ENCODE measurements around the gene RWDD1. TPM values are rescaled to one million over a fixed set of nuclear protein-coding genes. Genes with fewer than 3 reads are reported as not detected.

Gene RWDD1
- total and polyA plus RNA-seq, 10 donors = 25.8 to 57.5 (median 34.1) TPM

DNA sequence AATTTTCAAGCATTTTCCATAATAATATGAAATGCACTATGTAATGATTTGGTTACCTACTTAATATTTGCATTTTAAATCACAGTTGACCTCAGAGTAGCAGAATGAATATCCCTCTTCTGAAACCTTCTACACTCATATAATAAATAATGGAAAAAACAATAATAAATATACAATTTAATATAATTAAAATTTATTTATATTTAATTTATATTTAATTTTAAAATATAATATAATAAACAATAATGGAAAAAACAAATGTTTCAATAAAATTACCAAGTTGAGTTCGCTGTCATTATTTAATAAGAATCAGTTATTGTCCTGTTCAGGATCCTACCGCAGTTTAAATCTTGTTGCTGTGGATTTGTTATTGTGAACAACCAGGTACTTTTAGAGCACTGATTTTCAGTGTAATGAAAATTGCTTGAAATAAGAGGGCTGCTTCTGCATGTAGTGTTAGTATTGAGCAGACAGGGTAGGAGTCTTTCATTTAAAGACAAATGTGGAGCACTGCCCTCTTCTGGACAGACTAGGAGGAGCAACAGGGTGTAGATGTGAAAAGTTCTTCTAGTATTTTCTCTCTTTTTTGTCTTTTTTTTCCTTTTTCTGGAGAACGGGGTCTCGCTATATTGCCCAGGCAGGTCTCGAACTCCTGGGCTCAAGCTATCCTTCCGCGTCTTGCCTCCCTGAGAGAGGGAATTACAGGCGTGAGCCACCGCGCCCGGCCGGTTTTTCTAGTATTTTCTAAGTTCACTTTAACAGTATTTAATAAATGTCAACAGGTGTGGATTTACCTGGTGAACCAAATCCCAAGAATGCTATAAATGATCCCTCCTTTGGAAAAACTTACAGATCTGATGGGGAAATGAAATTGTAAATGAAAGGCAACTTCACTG, 39.4 kb upstream of the RWDD1 start:
- no peak for DNase-seq
- H3K36me3 ChIP-seq = no peaks in the 10 kb centered on the region
- no peaks in the 10 kb centered on the region for H3K9me3 ChIP-seq
- WGBS, 5 donors = 82 to 88% (median 84%) methylated on average over 12 of the region's 12 CpGs
- H3K4me3 ChIP-seq = no peak overlapping the region
- TF ChIP-seq, protein P1, sequence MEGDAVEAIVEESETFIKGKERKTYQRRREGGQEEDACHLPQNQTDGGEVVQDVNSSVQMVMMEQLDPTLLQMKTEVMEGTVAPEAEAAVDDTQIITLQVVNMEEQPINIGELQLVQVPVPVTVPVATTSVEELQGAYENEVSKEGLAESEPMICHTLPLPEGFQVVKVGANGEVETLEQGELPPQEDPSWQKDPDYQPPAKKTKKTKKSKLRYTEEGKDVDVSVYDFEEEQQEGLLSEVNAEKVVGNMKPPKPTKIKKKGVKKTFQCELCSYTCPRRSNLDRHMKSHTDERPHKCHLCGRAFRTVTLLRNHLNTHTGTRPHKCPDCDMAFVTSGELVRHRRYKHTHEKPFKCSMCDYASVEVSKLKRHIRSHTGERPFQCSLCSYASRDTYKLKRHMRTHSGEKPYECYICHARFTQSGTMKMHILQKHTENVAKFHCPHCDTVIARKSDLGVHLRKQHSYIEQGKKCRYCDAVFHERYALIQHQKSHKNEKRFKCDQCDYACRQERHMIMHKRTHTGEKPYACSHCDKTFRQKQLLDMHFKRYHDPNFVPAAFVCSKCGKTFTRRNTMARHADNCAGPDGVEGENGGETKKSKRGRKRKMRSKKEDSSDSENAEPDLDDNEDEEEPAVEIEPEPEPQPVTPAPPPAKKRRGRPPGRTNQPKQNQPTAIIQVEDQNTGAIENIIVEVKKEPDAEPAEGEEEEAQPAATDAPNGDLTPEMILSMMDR (IDR thresholded peaks at IDR 0.05 in 8 of 11, conservative IDR thresholded peaks at IDR 0.05 in 3 of 11) = peak; percentile 71 to 92 (median 85)
- TF ChIP-seq POLR2AphosphoS5 (IDR thresholded peaks at IDR 0.05) (no peak), POLR2A (IDR thresholded peaks at IDR 0.05) (no peak)
- H3K27ac ChIP-seq = no peak overlapping the region
- H3K27me3 ChIP-seq (replicated peaks in 1 of 7) = no peaks in the 10 kb centered on the region
- intact Hi-C loops (cut with DNase I; ENCODE audit: low total_unique reads) = loop anchor here (5.0 kb wide), 2 partner anchors 90 to 250 kb away; no protein-coding TSS in a partner anchor
- peaks cover 0 to 31% (median 13%) of the 10 kb centered on the region in 6 donors for H3K4me1 ChIP-seq

DNA sequence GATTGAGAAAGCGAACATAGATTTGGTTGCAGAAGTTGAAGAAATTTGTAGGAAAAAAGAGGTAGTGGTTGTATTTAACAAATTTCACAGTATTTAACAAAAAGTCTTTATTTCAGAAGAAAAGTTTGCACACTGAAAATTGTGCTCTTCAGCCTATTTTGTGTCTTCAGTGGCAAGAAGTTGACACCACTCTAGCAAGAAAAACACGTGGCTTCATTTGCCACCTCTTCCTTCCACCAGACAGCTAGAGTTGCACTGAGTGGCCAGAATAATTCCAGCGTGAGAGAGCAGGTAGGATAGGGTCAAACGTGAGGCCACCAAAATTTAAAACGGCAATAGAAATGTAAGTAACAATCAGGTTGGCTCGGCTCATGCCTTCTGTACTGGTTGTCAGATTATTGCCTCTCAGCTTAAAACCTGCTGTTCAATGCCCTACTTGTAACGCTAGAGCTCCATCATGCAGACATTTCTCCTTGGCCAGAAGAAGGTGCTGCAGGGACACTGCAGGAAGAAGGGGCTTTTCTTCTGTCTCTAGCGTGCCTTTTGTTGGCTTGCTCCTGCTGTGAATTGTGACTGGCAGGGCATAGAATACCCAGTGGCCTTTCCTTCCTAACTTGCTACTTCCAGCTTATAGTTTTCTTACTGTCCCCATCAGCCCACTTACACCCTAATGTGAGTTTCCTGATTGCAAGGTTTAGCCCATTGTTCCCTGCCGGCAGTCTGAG, 37.9 kb upstream of the RWDD1 start:
- WGBS, 5 donors = 70 to 82% (median 73%) methylated on average over 9 of the region's 9 CpGs
- no peak for DNase-seq
- Histone ChIP-seq H3K27ac (no peak overlapping the region), H3K4me1 (peaks cover 0 to 31% (median 13%) of the 10 kb centered on the region in 6 donors), H3K4me3 (no peak overlapping the region), H3K36me3 (no peaks in the 10 kb centered on the region), H3K27me3 (replicated peaks in 1 of 7) (no peaks in the 10 kb centered on the region), H3K9me3 (no peaks in the 10 kb centered on the region)
- intact Hi-C loops (cut with DNase I; ENCODE audit: low total_unique reads) = loop anchor here (5.0 kb wide), 2 partner anchors 91 to 251 kb away; no protein-coding TSS in a partner anchor
- TF ChIP-seq, protein P1 (IDR thresholded peaks at IDR 0.05 in 8 of 11, conservative IDR thresholded peaks at IDR 0.05 in 3 of 11) = no peak
- TF ChIP-seq POLR2A (IDR thresholded peaks at IDR 0.05) (no peak), POLR2AphosphoS5 (IDR thresholded peaks at IDR 0.05) (no peak)

DNA sequence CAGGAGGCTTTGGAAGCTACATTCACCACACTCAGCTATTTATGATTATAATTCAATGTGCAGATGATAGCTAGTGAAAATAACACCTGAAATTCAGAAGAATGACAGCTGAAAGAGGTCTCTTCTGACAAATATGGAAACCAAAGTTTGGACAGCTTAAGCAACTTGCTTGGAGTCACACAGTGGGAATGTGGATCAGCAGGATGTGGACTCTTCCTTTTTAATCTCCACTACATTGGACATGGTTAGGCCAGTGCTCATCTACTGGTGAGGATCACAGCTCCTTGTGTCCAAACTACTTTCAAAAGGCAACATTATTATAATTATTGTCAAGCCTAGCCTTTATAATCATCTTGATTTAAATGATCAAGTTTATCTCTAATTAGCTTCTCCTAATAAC, 36.2 kb upstream of the RWDD1 start:
- intact Hi-C loops (cut with DNase I; ENCODE audit: low total_unique reads) = loop anchor here (5.0 kb wide), 1 partner anchor 112 kb away; no protein-coding TSS in a partner anchor
- Histone ChIP-seq H3K27ac (no peak overlapping the region), H3K9me3 (no peaks in the 10 kb centered on the region), H3K36me3 (no peaks in the 10 kb centered on the region), H3K27me3 (replicated peaks in 1 of 7) (no peaks in the 10 kb centered on the region), H3K4me1 (peaks cover 0 to 24% (median 12%) of the 10 kb centered on the region in 6 donors), H3K4me3 (no peak overlapping the region)
- TF ChIP-seq POLR2A (IDR thresholded peaks at IDR 0.05) (no peak), POLR2AphosphoS5 (IDR thresholded peaks at IDR 0.05) (no peak)
- TF ChIP-seq, protein P1 (IDR thresholded peaks at IDR 0.05 in 8 of 11, conservative IDR thresholded peaks at IDR 0.05 in 3 of 11) = no peak
- DNase-seq = no peak
